Naive thymus-derived CD4-positive, alpha-beta T cell (primary cell): ENCODE data around the gene OXLD1. TPM values are rescaled to one million over a fixed set of nuclear protein-coding genes. Genes with fewer than 3 reads are reported as not detected.
"Not testable (repeated sequence)": the region's sequence is repeated elsewhere in the genome, so short reads cannot be mapped to it uniquely, and the experiment has no call there.

Experiments
- ATAC-seq: fragments of 150-1000 bp; cut with Tn5 transposase; 2 replicates; pipeline ENCODE4 v1.10.0; 2021; ENCODE audit warnings: mild to moderate bottlenecking, moderate library complexity
- CTCF ChIA-PET: fragments of 350-600 bp; sonication (Branson Sonifier 250); formaldehyde crosslinking; loops from one replicate; lab custom pipeline; 2021; ENCODE audit warnings: antibody characterized with exemption; lab: Charles Lee
- POLR2A ChIA-PET: fragments of 350-600 bp; sonication (Branson Sonifier 250); formaldehyde crosslinking; loops from one replicate; lab custom pipeline; 2021; ENCODE audit warnings: antibody characterized with exemption, inconsistent platforms; lab: Charles Lee
- DNase-seq, 9 donors: peaks; one replicate each; pipeline versions ENCODE4 v3.0.0 to v3.0.0-alpha.2; 2020 to 2022; ENCODE audit warnings: mixed read lengths in 1 of 9
- H3K27ac ChIP-seq: one replicate; pipeline ENCODE4 v1.7.0; 2013; ENCODE audit warnings: mild to moderate bottlenecking, low read depth, low read length, moderate library complexity
- H3K27me3 ChIP-seq, 2 donors: one replicate each; pipeline ENCODE4 v1.7.0; 2013; ENCODE audit warnings: low read length in 2 of 2, mild to moderate bottlenecking in 2 of 2, moderate library complexity in 2 of 2; ENCODE audit not compliant: control insufficient read depth in 2 of 2, insufficient read depth in 2 of 2
- H3K36me3 ChIP-seq, 3 experiments: 1 replicate in 2 of 3; 2 replicates in 1 of 3; pipeline ENCODE4 v1.7.0; 2013; ENCODE audit warnings: low read length in 3 of 3, mild to moderate bottlenecking in 3 of 3, moderate library complexity in 1 of 3; ENCODE audit not compliant: insufficient read depth in 3 of 3, control insufficient read depth in 2 of 3
- H3K4me1 ChIP-seq, 2 donors: one replicate each; pipeline ENCODE4 v1.7.0; 2013; ENCODE audit warnings: low read length in 2 of 2, mild to moderate bottlenecking in 2 of 2, moderate library complexity in 1 of 2; ENCODE audit not compliant: control insufficient read depth in 2 of 2, insufficient read depth in 2 of 2
- H3K4me3 ChIP-seq: 2 replicates; pipeline ENCODE4 v1.7.0; 2013; ENCODE audit warnings: mild to moderate bottlenecking, low read length
- H3K9me3 ChIP-seq, 3 experiments: 1 replicate in 2 of 3; 2 replicates in 1 of 3; pipeline ENCODE4 v1.7.0; 2013; ENCODE audit warnings: low read length in 3 of 3; ENCODE audit not compliant: control insufficient read depth in 2 of 3
- H3K27ac Mint-ChIP-seq, 9 donors: one replicate each; pipeline ENCODE4 v1.8.0; 2020 to 2022; ENCODE audit warnings: mixed read lengths in 9 of 9, mild to moderate bottlenecking in 8 of 9, moderate library complexity in 5 of 9, inconsistent platforms in 2 of 9
- H3K27me3 Mint-ChIP-seq, 5 donors: one replicate each; pipeline ENCODE4 v1.8.0; 2021 to 2022; ENCODE audit warnings: mixed read lengths in 5 of 5, mild to moderate bottlenecking in 1 of 5
- H3K36me3 Mint-ChIP-seq, 5 donors: one replicate each; pipeline ENCODE4 v1.8.0; 2020 to 2022; ENCODE audit warnings: mixed read lengths in 5 of 5, mild to moderate bottlenecking in 3 of 5, inconsistent platforms in 1 of 5
- H3K4me1 Mint-ChIP-seq, 7 donors: one replicate each; pipeline ENCODE4 v1.8.0; 2020 to 2022; ENCODE audit warnings: mixed read lengths in 7 of 7, mild to moderate bottlenecking in 3 of 7, inconsistent platforms in 1 of 7
- H3K4me3 Mint-ChIP-seq, 10 donors: one replicate each; pipeline ENCODE4 v1.8.0; 2020 to 2022; ENCODE audit warnings: mild to moderate bottlenecking in 10 of 10, mixed read lengths in 10 of 10, moderate library complexity in 6 of 10, inconsistent platforms in 2 of 10
- H3K9me3 Mint-ChIP-seq, 11 donors: one replicate each; pipeline ENCODE4 v1.8.0; 2020 to 2022; ENCODE audit warnings: mixed read lengths in 11 of 11, mild to moderate bottlenecking in 4 of 11, inconsistent platforms in 1 of 11, moderate library complexity in 1 of 11
- intact Hi-C, 2 donors: fragments of 100-400 bp; cut with micrococcal nuclease; formaldehyde crosslinking; loops; one replicate each; pipeline ENCODE4 v1.15.1; 2023
- polyA plus RNA-seq, 2 donors: library from polyadenylated mRNA; unstranded; fragments of 300-500 nt; fragmentation: Illumina TruSeq; gene quantifications; one replicate each; pipeline ENCODE4 v1.2.3, GENCODE V29; 2021
- total RNA-seq, 6 experiments: library from RNA in 5 of 6; stranded (reverse) in 5 of 6; gene quantifications; 1 replicate in 5 of 6; 2 replicates in 1 of 6; pipeline ENCODE4 v1.2.3 and lab custom pipeline; 2021 to 2026

The OXLD1 gene
- total and polyA plus RNA-seq, 7 experiments from 2014 or later: 35.9 to 123 (median 58.5) TPM

DNA sequence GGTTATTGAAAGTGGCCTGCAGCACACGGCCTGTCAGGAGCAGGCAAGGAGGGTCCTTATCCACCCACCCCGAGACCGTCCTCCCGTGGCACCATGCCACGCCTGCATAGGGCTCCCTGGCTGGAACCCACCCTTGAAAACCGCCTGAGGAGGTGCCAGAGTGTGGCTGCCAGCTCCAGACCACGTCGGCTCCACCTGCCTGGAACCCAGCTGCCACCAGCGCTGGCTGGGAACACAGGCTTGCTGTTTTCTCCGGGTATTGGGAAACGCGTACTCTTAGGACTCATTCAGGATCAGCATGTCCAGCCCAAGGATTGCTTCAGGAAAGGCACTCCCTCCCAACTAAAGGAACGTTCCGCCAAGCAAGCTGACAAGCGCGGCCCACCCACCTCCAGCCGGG, 10.5 kb upstream of the OXLD1 start:
- CTCF ChIA-PET: interaction anchor here (0.6 kb wide), 1 partner anchor 974 kb away, joined by 3 read pairs; no protein-coding TSS in a partner anchor
- H3K27ac Mint-ChIP-seq: no peak overlapping the region
- ATAC-seq: no peak

DNA sequence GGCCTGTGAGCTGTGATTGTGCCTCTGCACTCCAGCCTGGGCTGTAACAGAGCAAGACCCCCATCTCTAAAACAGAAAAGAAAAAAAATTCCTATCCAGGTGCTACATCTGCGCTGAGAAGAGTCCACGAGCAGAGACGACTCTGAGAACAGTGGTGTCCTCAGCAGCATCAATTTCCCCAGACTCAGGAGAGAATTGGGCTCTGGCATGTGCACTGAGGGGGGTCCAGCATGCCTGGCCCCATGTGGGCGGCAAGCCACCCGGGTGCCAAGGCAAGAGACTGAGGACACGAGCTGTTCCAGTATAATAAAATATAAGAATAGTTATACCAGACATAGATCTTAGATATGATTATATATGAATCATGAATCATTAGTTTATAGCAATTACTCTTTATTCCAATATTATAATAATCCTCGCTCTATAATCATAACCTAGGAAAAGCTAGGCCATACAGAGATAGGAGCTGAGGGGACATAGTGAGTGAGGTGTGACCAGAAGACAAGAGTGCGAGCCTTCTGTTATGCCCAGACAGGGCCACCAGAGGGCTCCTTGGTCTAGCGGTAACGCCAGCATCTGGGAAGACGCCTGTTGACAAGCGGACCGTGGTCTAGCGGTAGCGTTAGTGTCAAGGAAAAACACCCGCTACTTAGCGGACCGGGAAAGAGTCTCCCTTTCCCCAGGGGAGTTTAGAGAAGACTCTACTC, 9.3 kb upstream of the OXLD1 start:
- H3K27ac Mint-ChIP-seq, H3K4me3 Mint-ChIP-seq, H3K9me3 ChIP-seq, H3K9me3 Mint-ChIP-seq, H3K27me3 Mint-ChIP-seq, H3K4me1 ChIP-seq, ATAC-seq, H3K36me3 Mint-ChIP-seq, H3K27ac ChIP-seq, CTCF ChIA-PET, intact Hi-C loops, H3K4me3 ChIP-seq, H3K27me3 ChIP-seq: not testable (repeated sequence)
- POLR2A ChIA-PET: interaction anchor here (0.8 to 2.3 kb wide), 3 partner anchors 9 to 26 kb away, joined by 3 to 7 read pairs (median 5); no protein-coding TSS in a partner anchor
- peak in 4 of 9 donors; percentile 19 to 37 (median 29) for DNase-seq
- peaks cover 0 to 12% (median 6%) of the 10 kb centered on the region in 7 donors for H3K4me1 Mint-ChIP-seq
- peaks cover 0 to 39% (median 11%) of the 10 kb centered on the region in 3 experiments for H3K36me3 ChIP-seq

More for the DNA sequence above, 10.5 kb upstream of the OXLD1 start:
- Histone ChIP-seq H3K27ac (no peak overlapping the region), H3K4me3 (no peak overlapping the region), H3K36me3 (peaks cover 0 to 29% (median 8%) of the 10 kb centered on the region in 3 experiments), H3K9me3 (no peaks in the 10 kb centered on the region), H3K27me3 (no peaks in the 10 kb centered on the region), H3K4me1 (no peaks in the 10 kb centered on the region)
- Mint-ChIP-seq H3K9me3 (no peaks in the 10 kb centered on the region), H3K27me3 (no peaks in the 10 kb centered on the region), H3K4me1 (peaks cover 0 to 12% (median 9%) of the 10 kb centered on the region in 7 donors), H3K4me3 (no peak overlapping the region), H3K36me3 (peaks cover 0 to 4% (median 3%) of the 10 kb centered on the region in 5 donors)
- POLR2A ChIA-PET: interaction anchor here (2.3 kb wide), 1 partner anchor 12 kb away, joined by 5 read pairs; no protein-coding TSS in a partner anchor
- intact Hi-C loops: no loop called here
- DNase-seq: no peak

DNA sequence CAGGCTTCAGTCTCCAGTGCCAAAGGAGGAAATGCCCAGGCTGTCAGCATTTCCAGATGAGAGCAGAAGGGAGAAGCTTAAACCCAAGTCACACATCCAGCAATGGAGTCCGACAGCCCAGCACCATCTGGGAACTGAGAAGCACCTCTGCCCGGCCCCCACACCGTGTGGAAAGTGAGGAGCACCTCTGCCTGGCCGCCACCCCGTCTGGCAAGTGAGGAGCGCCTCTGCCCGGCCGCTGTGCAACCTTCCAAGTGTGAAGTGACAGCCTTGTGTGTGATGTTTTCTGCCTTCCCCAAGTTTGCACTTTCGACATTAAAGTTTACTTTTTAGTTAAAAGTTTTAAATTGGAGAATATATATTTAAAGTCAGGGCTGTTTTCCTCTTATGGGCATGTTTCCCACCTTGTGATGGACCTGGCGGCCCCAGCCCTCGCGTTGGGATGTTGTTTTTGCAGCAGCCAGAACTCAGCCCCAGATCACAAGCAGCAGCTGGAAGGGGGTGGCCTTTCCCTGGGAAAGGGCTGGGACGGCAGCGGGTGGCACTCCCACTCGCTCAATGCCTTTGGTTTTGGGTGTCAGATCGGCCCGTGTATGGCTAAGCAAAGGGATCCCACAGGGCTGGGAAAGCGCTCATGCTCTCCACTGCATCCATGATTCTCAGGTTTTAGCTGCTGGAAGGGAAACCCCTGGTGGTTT, 7.3 kb upstream of the OXLD1 start:
- Mint-ChIP-seq H3K36me3 (peaks cover 0 to 9% (median 0%) of the 10 kb centered on the region in 5 donors), H3K27me3 (no peaks in the 10 kb centered on the region), H3K4me1 (peaks cover 0 to 11% (median 9%) of the 10 kb centered on the region in 7 donors), H3K4me3 (no peak overlapping the region), H3K9me3 (peaks cover 0 to 2% (median 0%) of the 10 kb centered on the region in 11 donors), H3K27ac (no peak overlapping the region)
- H3K9me3 ChIP-seq: no peaks in the 10 kb centered on the region
- H3K36me3 ChIP-seq: peaks cover 4 to 53% (median 16%) of the 10 kb centered on the region in 3 experiments
- POLR2A ChIA-PET: interaction anchor here (1.1 kb wide), 1 partner anchor 10 kb away, joined by 3 read pairs; the partner anchor contains the start of genes ARL16 and HGS
- no peak overlapping the region for H3K4me3 ChIP-seq
- no peak overlapping the region for H3K27ac ChIP-seq
- no peaks in the 10 kb centered on the region for H3K27me3 ChIP-seq
- intact Hi-C loops: no loop called here
- no peak for DNase-seq
- CTCF ChIA-PET: no interaction called here
- ATAC-seq: no peak
- peaks cover 0 to under 1% of the 10 kb centered on the region in 2 donors for H3K4me1 ChIP-seq

DNA sequence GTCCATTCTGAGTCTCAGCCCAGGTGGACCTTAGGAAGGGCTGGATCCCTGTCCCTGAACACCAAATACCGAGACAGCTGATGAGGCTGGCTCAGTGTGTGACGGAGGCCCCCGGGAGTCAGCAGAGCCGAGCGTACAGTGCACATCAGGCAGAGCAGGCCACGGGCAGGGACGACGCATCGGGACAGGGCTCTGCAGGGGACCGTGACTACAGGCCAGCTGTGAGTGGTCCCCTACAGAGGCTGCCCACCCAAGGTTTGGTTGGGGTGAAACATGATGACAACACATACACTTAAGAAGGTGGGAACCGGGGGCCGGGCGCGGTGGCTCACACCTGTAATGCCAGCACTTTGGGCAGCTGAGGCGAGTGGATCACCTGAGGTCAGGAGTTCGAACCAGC, 6.5 kb upstream of the OXLD1 start:
- H3K9me3 Mint-ChIP-seq: peaks cover 0 to 2% (median 0%) of the 10 kb centered on the region in 11 donors
- DNase-seq (no peak), ATAC-seq (no peak)
- H3K27ac Mint-ChIP-seq: no peak overlapping the region
- H3K27me3 ChIP-seq: no peaks in the 10 kb centered on the region
- peaks cover 4 to 53% (median 16%) of the 10 kb centered on the region in 3 experiments for H3K36me3 ChIP-seq
- H3K36me3 Mint-ChIP-seq: peaks cover 0 to 11% (median 5%) of the 10 kb centered on the region in 5 donors
- CTCF ChIA-PET: interaction anchor here (0.6 kb wide), 1 partner anchor 244 kb away, joined by 3 read pairs; no protein-coding TSS in a partner anchor
- POLR2A ChIA-PET: interaction anchor here (1.1 kb wide), 1 partner anchor 11 kb away, joined by 3 read pairs; the partner anchor contains the start of genes ARL16 and HGS
- no peak overlapping the region for H3K4me3 Mint-ChIP-seq
- intact Hi-C loops: no loop called here
- peaks cover 4 to 18% (median 15%) of the 10 kb centered on the region in 7 donors for H3K4me1 Mint-ChIP-seq
- H3K4me3 ChIP-seq: no peak overlapping the region
- H3K9me3 ChIP-seq: no peaks in the 10 kb centered on the region
- no peaks in the 10 kb centered on the region for H3K27me3 Mint-ChIP-seq
- no peak overlapping the region for H3K27ac ChIP-seq
- H3K4me1 ChIP-seq: peaks cover under 1 to 8% of the 10 kb centered on the region in 2 donors

DNA sequence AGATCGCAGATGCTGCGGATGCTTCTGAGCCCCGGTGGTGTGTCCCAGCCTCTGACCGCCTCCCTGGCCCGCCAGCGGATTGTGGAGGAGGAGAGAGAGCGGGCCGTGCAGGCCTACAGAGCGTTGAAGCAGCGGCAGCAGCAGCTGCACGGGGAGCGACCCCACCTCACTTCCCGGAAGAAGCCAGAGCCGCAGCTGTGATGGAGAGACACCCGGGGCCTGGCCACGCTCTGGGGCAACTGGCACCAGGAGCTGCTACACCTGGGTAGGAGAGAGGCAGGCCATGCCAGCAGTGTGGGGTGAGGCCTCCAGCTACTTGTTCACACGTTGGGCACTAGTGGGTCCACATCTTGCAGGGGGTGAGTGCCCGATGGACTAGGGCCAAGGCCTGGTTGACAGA, 6.1 kb upstream of the OXLD1 start:
- CTCF ChIA-PET: interaction anchor here (0.6 kb wide), 1 partner anchor 245 kb away, joined by 3 read pairs; no protein-coding TSS in a partner anchor
- POLR2A ChIA-PET: no interaction called here

DNA sequence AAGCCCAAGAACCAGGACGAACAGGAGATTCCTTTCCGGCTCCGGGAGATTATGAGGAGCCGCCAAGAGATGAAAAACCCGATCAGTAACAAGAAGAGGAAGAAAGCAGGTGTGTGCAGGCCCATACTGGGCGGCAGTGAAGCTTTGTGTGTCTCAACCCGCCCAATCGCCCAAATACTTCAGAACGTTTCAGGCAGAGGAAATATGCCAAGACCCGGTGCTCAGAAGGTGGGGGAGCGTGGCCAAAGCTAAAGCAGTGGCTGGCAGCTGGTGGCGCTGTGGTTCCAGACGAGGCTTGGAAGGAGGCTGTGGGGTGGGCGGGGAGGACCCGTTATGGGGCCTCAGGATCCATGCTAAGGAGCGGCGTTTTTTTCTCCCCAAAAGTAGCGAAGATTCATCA, 1.3 kb upstream of the OXLD1 start:
- Histone ChIP-seq H3K27me3 (no peaks in the 10 kb centered on the region), H3K9me3 (no peaks in the 10 kb centered on the region), H3K27ac (no peak overlapping the region), H3K36me3 (peaks cover 4 to 53% (median 15%) of the 10 kb centered on the region in 3 experiments), H3K4me3 (peak overlapping the region; percentile 13), H3K4me1 (peaks cover 25 to 42% of the 10 kb centered on the region in 2 donors)
- Mint-ChIP-seq H3K27ac (peak overlapping the region in 7 of 9 donors; percentile 26 to 87 (median 59)), H3K36me3 (peaks cover 0 to 26% (median 9%) of the 10 kb centered on the region in 5 donors), H3K27me3 (no peaks in the 10 kb centered on the region), H3K4me3 (peak overlapping the region; percentile 63 to 97 (median 90)), H3K9me3 (peaks cover 0 to 2% (median 0%) of the 10 kb centered on the region in 11 donors), H3K4me1 (peaks cover 17 to 50% (median 39%) of the 10 kb centered on the region in 7 donors)
- POLR2A ChIA-PET: interaction anchor here (0.7 to 3.0 kb wide), 4 partner anchors 16 to 39 kb away, joined by 3 to 26 read pairs (median 6); partner anchors contain the start of genes ARL16 and HGS
- no peak for ATAC-seq
- intact Hi-C loops: loop anchor here (2.0 to 5.0 kb wide), 5 partner anchors 15 to 195 kb away; partner anchors contain the start of genes ACTG1 (in 1 of the 2), ARL16 (in 1 of the 2), FAAP100 (in 1 of the 2) and MRPL12 (in 1 of the 2)
- DNase-seq: no peak
- CTCF ChIA-PET: no interaction called here

More for the DNA sequence above, 6.1 kb upstream of the OXLD1 start:
- Mint-ChIP-seq H3K27ac (no peak overlapping the region), H3K9me3 (peaks cover 0 to 2% (median 0%) of the 10 kb centered on the region in 11 donors), H3K4me1 (peaks cover 9 to 22% (median 19%) of the 10 kb centered on the region in 7 donors), H3K4me3 (no peak overlapping the region), H3K36me3 (peaks cover 0 to 15% (median 6%) of the 10 kb centered on the region in 5 donors), H3K27me3 (no peaks in the 10 kb centered on the region)
- Histone ChIP-seq H3K36me3 (peaks cover 4 to 53% (median 16%) of the 10 kb centered on the region in 3 experiments), H3K9me3 (no peaks in the 10 kb centered on the region), H3K27me3 (no peaks in the 10 kb centered on the region), H3K4me3 (no peak overlapping the region), H3K27ac (no peak overlapping the region), H3K4me1 (peaks cover 5 to 12% of the 10 kb centered on the region in 2 donors)
- ATAC-seq: no peak
- no peak for DNase-seq
- intact Hi-C loops: no loop called here
